GM21423 (cell line): ENCODE results near the gene TRIM47.

Experiments
- ATAC-seq: cut with Tn5 transposase; IDR thresholded peaks from one replicate; pipeline ENCODE4 v1.9.1; 2021; ENCODE audit warnings: mild to moderate bottlenecking, moderate library complexity; ENCODE audit not compliant: unreplicated experiment

Gene TRIM47

DNA sequence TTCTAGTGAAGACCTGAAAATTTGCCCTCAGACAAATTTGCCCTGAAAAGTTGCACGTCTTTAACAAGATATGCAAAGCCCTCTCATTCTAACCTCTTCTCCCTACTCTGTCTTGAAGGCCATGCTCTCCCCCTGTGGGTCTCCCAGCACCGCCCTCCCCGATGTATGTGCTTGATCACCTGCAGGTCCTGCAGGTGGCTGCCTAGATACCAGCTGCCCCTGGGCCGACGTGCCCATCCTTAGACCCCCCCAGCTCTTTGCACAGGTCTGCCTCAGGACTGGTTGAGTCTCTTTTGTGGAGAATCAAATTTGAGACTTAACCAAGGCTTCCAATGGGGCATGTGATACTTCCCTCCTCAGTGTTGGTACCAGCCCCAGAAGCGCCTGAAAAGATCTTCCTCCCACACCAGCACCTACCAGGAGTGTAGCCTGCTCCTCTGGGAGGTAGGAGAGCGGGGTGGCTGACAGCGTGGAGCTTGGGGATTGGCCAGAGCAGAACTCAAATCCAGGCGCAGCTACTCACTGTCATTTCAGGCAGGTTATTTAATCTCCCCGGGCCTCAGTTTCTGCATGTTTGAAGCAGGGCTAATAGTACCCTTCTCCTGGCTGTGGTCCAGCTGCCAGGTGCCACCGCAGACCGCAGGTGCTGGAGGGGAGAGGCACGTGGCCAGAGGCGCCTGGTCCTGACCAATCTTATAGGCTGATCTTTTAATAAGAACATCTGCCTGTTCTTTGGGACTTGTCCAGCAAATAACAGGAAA is 30.9 kb upstream of the TRIM47 start:
- no peak for ATAC-seq

DNA sequence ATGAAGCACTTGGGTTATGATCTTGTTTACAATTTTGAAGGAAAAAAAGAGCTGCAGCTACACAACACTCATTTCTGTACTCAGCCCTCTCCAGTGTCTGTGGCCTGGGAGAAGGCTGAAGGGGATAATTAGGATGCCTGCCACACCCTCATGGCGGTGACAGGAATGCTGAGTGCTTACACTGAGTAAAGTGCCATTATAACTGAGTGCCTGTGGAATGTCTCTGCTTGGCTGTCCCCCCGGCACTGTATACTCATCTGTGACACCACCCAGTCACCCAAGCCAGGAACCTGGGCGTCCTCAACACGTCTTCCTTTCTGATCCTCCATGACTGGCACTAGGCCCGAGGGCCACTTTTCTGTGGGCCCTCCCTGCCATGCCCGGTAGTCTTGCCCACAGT is 29.8 kb upstream of the TRIM47 start:
- no peak for ATAC-seq

DNA sequence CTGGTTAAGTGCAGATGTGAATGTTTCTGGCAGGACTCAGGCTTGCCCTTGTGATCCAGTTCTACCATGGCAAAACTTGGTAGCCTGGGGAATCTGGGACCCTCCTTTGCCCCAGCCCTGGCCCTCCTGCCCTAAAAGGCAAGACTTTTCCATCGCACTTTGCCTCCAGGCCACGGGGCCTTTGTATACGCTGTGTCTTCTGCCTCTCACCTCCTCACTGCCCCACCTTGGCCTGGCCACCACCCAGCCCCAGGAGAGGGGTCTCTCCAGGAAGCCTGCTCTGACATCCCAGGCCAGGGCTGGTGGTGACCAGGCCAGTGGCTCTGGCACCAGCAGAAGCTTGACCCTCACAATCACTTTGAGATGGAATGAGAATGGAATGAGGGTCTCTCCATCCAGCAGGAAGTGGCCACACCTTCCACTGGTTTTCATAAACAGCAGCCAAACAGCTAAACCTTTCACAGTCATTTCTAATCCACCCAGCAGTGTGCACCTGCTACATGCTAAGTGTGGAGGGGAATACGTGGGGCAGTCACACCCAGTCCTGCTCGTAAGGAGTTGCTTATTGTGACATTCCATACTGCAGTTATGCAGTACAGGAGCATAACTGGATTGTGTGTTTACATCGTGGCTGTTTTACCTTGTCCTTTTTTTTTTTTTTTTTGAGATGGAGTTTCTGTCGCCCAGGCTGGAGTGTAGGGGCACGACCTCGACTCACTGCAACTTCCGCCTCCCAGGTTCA is 27.9 kb upstream of the TRIM47 start:
- no peak for ATAC-seq

DNA sequence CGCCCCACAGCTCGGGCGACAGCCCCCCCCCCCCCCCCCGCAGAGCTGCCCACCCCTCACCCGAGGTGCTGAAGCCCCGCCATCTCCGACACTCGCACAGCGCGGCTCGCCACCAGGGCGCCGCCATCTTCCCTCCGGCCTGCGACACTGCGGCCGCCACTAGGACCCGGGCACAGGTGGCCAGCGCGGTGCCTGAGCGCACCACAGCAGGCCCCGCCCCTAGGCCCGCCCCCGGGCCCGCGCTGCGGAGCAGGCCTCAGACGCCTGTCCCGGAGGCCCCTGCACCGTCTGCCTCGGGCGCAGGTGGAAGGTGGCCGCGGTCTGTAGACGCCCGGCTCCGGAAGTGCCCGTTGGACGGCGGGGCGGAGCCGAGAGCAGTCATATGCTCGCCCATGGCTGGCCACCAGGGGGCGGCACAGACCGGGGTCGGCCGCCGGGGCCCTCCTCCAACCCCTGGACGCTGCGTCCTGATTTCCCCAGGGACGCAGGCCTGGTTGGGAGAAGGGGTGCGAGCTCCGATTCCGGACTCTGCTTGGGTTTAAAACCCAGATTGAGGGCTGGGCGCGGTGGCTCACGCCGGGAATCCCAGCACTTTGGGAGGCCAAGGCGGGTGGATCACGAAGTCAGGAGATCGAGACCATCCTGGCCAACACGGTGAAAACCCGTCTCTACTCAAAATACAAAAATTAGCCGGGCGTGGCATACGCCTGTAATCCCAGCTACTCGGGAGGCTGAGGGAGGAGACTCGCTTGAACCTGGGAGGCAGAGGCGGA is 26.6 kb upstream of the TRIM47 start, which contains the start of gene MRPL38:
TSS of gene MRPL38 (minus strand) at position 136 of the 773 bp plus-strand sequence. CDS start at position 127, 9 bp downstream.
- peak; percentile 93 for ATAC-seq

DNA sequence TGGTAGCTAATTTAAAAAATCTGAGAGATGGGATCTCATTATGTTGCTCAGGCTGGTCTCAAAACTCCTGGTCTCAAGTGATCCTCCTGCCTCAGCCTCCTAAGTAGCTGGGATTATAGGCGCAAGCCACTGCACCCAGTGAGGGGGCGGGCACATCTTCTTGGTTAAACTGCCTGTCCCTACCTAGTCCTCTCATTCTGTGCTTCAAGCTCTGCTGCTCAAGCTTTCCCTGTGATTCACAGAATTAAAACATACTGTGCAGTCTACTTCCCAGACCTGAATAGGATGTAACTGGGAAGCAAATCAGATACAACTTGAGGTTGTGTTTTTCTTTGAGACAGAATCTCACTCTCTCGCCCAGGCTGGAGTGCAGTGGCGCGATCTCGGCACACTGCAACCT is 24.0 kb upstream of the TRIM47 start:
- ATAC-seq, result no peak

DNA sequence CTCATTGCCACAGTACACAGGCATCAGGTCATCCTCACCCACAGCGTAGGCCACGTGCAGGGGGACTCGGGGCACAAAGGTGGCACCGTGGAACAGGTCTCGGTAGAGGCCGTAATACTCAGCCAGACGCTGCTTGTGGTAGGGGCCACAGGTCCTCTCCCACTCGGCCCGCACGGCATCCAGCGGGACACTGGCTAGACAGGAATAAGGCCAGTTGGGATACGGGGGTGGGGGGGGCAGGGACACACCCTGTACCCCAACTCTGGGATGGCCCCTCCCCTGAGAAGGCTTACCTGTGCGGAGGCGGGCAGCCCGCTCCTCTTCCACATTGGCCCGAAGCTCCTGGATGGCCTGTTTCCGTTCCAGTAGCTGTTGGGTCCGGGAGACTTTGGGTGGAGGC is 23.3 kb upstream of the TRIM47 start:
- no peak for ATAC-seq

DNA sequence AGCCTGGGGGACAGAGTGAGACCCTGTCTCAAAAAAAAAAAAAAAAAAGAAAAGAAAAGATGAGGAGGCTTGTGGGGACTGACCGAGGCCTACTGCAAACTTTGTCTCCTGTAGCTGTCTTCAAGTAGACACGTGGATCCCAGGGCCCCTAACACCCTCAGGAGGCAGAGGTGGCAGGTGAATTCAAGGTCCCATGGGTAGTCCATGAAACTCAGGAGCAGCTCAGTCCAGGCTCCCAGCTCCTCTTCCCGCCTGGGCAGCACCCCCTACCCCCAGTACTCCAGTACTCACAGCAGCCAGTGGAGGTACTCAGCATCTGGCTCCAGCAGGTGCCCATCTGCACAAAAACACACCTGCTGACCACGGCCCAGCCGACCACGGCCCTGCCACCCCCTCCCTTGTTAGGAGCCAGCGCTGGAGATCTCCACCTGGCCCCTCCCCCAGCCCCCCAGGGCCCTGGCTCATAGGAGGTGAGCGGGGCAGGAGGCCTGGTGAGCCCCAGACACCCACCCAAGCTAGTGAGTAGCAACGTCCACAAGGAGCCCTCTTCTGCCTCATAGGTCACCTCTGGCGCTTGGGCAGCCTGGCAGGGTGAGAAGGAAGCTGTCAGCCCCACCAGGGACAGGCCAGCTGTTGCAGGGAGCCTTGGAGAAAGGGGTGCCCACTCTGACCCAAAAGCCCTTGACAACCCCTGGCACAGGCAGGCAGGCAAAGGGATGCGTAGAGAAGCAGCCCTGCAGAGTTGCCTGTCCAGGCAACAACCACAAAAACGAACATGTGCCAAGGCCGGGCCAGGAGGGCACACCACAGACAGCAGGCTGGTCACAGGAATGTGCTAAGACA is 22.5 kb upstream of the TRIM47 start:
- no peak for ATAC-seq

DNA sequence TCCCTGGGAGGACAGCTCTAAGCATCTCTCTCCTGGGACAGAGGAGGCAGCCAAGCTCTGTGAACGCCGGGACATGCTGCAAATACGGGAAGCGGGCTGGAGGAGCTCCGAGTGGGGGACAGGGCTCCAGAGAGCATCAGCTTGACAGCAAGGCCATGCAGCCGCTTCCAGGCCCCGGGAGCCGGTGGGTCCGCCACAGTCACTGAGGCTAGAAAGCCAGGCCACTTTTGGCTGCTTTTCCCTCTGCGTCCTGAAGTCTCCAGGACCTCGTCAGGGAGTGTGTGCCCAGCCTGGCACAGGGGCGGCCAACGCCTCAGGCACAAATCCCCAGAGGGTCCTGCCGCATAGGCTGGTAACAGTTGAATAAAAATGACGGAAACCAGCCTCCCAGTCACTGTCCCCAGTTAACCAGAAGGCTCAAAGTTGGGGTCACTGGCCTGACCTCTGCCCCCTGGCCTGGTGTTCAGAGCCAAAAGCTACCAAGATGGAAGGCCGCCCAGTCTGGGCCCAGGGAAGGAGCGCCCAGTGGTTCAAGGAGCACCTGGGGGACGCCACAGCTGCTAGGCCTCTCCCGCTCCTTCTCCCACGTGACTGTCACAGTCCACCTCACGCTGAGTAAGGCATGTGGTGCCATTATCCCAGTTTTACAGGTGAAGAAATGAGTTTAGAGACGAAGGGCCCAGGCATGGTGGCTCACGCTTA is 21.5 kb upstream of the TRIM47 start:
- no peak for ATAC-seq

DNA sequence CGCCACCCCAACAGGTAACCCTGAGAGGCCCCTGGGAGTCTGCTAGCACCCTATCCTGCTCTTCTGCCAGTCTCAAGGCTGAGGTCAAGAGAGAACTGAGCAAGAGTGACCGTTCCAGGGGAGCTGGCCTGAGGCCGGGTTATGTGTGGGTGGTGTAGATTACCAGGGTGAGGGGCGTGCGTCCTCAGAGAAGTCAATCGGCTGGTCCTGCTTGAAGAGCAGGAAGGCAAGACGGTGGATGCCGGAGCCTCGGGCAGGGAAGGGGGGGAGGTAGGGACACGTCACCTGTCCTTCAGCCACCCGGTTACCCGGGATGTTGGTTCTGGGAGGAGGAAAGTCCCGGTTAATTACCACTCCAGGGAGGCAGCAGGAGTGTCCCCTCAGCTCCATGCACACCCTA is 21.0 kb upstream of the TRIM47 start:
- ATAC-seq, result no peak

DNA sequence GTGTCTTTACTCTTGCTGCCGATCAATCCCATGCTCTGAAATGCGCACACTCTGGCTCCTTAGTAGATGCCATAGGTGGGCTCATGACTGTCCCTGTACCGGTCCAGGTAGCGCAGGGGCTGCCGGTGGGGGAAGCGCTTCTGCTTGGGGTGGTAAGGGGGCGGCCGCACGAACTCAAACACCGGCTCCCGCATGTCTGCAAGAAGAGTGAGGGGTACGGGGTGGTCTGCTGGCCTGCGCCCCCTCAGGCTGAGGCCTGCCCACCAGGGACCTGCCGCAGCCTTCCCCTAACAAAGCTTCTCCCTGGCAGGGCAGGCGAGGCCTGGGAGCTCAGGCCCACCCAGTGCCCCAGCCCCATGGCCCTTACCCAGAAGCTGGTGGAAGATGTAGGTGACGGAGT is 20.4 kb upstream of the TRIM47 start:
- no peak for ATAC-seq

DNA sequence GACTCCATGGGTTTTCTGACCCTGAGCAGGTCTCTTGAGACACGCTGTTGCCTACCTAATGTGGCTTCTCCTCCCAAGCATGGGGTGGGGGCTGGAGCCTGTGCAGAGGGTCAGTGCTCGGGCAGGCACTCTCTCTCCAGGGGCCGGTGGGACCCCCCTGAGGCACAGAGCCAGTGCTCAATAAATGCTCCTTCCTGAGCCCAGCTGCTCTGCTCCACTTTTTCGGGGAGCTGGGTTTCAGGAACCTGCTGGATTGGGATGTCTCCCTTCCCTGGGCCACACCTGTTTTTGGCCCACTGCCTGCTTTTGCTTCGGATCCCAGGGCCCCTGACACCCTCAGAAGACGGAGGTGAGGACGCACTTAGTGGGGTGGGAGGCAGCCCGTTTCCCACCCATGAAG is 19.7 kb upstream of the TRIM47 start:
- ATAC-seq, result no peak

DNA sequence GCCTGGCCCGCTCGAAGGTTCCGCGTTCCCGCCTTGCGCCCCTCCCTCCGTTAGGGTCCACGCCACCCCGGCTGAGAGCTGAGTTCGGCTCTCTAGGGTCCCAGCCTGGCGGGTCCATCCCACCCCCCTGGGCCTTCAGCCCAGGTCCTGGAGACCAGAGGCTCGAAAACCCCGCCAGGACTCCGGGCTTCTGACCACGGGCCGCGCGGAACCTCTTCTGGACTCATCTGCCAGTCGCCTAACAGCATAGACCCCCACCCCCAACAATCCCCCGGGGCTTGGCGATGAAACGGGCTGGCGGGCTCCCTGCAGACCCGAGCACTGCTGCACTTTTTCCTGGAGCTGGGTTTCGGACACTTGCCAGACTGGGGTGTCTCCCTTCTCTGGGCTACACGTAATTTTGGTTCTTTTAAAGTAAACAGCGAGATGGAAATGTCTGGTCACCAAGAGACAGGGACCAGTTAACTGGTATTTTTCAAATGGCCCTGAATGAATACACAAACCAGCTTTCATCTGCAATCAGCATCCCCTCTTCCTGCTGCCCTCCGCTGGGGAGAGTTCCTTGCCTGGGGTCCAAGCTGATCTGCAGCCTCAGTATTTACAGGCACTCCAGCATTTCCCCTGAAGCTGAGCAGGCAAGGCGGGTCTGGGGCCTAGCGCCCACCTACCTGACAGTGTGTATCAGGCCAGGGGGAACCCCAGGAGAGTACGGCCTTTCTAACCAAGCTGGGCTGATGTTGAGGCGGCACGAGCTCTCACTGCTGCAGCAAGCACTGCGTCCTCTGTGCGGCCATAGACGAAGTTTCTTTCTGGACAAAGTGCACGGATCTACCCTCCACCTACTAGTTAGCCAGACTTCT is 19.0 kb upstream of the TRIM47 start:
- ATAC-seq, result no peak

DNA sequence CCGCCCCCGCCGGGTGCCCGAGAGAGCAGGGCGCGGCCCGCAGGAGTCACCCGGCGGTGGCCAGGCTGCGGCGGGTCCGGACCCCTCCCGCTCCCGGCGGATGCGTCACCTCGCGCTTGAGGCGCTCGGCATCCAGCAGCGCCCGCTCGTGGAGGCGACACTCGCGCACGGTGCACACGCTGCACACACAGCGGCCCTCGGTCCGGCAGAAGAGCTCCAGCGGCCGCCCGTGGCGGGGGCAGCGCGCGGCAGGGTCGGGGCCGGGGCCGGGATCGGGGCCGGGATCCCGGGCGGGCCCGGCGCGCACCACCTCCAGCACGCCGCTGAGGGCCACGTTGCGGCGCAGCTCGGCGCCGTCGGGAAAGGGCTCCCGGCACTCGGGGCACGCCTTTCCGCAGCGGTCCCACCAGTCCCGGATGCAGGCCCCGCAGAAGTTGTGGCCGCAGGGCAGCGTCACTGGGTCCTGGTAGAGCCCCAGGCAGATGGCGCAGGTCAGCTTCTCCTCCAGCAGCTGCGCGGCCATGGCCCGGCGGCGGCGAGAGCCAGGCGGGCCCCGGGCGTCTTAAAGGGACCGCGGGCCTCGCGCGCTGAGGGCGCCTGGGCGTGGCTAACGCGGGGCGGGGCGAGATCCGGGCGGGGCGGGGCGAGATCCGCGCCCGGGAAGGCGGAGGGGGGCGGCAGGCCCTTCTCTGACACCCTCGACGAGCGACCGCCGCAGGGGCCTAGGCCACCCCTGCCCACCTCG is 18.2 kb upstream of the TRIM47 start, which contains the start of gene TRIM65:
TSS of gene TRIM65 (minus strand) at position 537 of the 745 bp plus-strand sequence. CDS start at position 523, 14 bp downstream.
- peak; percentile 64 for ATAC-seq

DNA sequence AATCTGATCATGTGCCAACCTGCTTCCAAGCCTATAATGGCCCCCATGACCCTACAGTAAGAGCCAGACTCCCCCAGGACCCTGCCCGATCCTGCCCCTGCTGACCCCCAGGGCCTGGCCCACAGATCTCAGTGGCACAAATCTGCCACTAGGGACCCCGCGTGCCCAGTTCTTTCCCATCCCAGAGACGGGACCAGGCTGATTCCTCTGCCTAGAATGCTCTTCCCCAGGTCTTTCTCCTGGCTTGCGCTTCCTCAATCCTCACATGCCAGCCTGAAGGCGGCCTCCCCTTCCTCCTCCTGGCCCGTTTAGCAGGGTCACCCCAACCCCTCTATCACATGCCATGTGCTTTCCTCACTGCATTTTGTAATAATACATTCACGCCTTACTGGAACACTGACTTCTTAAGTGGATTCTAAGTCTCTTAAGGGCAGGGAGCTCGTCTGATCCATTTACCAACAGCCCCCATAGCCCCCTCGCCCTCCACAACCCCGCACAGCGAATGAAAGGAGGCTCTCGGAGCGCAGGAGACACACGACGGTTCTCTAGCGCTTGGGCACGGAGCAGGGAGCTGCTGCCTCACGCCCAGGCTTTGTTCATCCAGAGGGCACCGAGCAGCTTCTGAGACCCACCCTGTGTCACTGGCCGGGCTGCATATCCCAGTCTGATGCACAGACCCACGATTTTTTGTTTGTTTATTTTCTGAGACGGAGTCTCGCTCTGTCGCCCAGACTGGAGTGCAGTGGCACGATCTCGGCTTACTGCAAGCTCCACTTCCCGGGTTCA is 17.2 kb upstream of the TRIM47 start:
- no peak for ATAC-seq

DNA sequence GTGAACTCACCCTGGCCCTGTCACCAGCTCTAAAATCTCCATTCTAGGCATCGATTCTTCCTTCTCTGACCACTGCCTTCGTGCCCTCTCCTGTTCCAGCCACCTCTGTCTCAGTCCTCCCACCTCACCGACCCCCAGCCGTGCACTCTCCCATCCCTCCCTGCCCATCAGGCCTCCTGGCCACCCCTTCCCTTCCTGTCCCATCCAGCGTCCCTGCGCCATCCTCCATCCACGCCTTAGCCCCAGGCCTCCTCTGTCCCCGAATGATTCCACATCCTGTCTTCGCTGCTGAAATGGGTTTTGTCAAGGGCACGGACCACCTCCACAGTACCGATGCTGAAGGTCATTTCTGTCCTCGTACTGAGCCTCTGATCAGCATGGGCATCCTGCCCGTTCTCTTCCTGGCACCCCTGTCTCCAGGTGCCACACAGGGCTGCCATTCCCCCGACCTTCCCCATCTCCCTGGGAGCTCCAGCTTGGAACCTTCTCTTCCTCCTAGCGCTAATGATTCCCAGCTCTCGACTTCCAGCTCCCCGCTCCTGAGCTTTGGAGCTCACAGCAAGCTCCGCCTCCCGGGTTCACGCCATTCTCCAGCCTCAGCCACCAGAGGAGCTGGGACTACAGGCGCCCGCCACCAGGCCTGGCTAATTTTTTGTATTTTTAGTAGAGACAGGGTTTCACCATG is 15.8 kb upstream of the TRIM47 start:
- ATAC-seq, result no peak

DNA sequence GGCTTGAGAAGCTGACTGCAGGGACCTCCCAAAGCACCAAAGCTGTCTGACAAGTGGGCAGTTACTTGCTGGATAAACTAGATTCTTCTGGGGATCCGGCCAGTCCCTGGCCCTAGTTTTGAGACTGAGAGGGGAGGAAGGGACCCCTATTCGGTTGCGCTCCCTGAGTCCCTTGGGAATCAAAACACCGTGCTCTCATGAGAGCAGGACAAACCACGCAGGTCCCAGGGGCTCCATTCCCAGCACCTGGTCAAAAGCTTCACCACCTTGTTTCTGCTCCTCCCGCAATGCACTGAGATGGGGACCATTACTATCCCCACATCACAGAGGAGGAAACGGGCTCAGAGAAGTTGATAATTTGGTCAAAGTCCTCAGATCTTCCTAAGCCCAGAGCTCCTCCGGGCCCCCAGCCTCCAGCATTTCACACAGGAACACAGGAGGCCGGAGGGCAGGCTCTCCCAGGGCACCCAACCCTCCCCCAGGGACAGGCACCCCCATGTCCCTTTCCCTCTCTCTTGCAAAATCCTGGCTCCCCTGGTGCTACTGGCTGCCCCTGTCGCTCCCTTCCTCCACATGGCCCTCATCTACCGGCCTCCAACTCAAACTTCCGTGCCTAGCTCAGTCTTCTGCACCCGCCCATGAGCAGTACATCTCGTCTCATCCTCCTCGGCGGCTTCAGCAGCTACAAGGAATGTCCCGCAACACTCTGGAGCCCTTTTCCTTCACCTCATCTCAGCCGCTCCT is 15.1 kb upstream of the TRIM47 start:
- ATAC-seq, result no peak
